ENCODE data around the gene MRPL19.

Gene MRPL19

DNA sequence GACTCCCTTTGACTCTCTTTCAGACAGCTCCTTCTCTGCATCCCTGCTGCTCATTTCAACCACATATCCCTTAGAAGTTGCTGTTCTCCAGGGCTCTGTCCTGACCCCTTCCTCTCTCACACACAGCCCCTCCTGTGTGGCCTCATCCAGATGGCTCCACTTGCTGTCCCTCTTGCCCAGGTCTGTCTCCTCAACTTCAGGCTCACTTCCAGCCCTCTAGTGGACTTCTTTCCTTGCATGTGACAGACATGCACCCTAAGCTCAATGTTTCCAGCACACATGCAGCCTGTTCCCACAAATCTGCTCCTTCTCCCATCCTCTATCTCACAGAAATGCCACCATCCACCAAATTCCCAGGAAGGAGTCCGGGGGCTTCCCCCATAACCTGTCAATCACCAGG, 9.0 kb upstream of the MRPL19 start:
- TF ChIP-seq CTCF (IDR thresholded peaks at IDR 0.05; ENCODE audit: insufficient read depth, low read length, poor library complexity, severe bottlenecking) (no peak), EZH2phosphoT487 (conservative IDR thresholded peaks at IDR 0.05; ENCODE audit: low read length) (no peak)
- Histone ChIP-seq H3K9me3 (ENCODE audit: insufficient read depth, low read length) (no peaks in the 10 kb centered on the region), H3F3A (ENCODE audit: insufficient read depth) (no peaks in the 10 kb centered on the region), H2AFZ (ENCODE audit: low read depth, low read length, severe bottlenecking) (no peak overlapping the region), H3K9me2 (replicated peaks; ENCODE audit: insufficient read depth, low read length) (no peaks in the 10 kb centered on the region), H3K4me2 (ENCODE audit: low read depth, low read length, poor library complexity, severe bottlenecking) (no peak overlapping the region), H3K4me3 (ENCODE audit: insufficient read depth, low read length, poor library complexity, severe bottlenecking) (no peak overlapping the region), H4K20me1 (ENCODE audit: low read depth, low read length) (no peaks in the 10 kb centered on the region), H3K36me3 (ENCODE audit: low read length) (no peaks in the 10 kb centered on the region), H3K27me3 (ENCODE audit: low read length) (no peaks in the 10 kb centered on the region), H3K27ac (ENCODE audit: low read depth, low read length) (no peak overlapping the region), H3K9ac (ENCODE audit: low read length) (no peak overlapping the region), H3K79me2 (ENCODE audit: insufficient read depth, low read length) (no peaks in the 10 kb centered on the region)

DNA sequence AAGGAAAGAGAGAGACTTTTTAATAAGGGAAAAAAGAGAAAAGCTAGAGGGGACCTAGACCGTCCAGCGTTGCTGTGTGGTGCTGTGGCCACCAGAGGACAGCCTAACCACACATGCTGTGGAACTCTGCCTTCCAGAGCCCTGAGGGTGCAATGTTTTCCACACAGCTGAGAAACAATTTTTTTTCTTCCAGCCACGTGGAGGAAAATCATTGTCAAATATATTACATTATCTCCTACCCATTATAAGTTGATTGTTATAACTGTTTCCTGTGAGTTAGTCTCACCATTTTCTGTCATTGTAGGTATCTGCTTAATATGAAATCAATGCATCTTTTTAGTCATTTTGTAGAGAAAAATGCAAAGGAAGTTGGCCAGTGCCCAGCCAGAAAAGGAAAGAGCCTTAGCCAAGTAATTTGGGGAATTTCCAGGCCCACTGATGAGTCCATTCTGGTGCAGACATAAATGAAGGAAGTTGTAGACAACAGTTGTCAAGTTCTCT, 5.9 kb upstream of the MRPL19 start:
- TF ChIP-seq CTCF (IDR thresholded peaks at IDR 0.05; ENCODE audit: insufficient read depth, low read length, poor library complexity, severe bottlenecking) (peak; percentile 90), EZH2phosphoT487 (conservative IDR thresholded peaks at IDR 0.05; ENCODE audit: low read length) (no peak)
- no peak overlapping the region for H3K4me2 ChIP-seq (ENCODE audit: low read depth, low read length, poor library complexity, severe bottlenecking)
- H3K27ac ChIP-seq (ENCODE audit: low read depth, low read length) = no peak overlapping the region

DNA sequence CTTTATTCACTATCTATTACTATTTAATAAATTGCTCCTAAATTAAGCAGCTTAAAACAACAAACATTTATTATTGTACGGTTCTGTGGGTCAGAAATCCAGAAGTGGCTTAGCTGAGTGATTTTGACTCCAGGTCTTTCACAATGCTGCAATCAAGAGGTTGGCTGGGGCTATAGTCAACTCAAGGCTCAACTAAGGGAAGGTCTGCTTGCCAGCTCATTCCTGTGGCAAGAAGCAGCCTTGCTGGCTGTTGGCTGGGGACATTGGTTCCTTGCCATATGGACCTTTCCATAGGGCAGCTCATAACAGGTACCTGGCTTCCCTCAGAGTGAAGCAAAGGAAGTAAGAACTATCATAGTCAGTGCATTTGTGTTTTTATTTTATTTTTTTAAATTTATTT, 5.0 kb upstream of the MRPL19 start:
- Histone ChIP-seq H3K36me3 (ENCODE audit: low read length) (no peaks in the 10 kb centered on the region), H3K79me2 (ENCODE audit: insufficient read depth, low read length) (no peaks in the 10 kb centered on the region), H3K27me3 (ENCODE audit: low read length) (no peaks in the 10 kb centered on the region), H2AFZ (ENCODE audit: low read depth, low read length, severe bottlenecking) (no peak overlapping the region), H3K9ac (ENCODE audit: low read length) (no peak overlapping the region), H3K9me3 (ENCODE audit: insufficient read depth, low read length) (no peaks in the 10 kb centered on the region), H3K9me2 (replicated peaks; ENCODE audit: insufficient read depth, low read length) (no peaks in the 10 kb centered on the region), H3F3A (ENCODE audit: insufficient read depth) (no peaks in the 10 kb centered on the region), H4K20me1 (ENCODE audit: low read depth, low read length) (no peaks in the 10 kb centered on the region), H3K27ac (ENCODE audit: low read depth, low read length) (no peak overlapping the region), H3K4me2 (ENCODE audit: low read depth, low read length, poor library complexity, severe bottlenecking) (no peak overlapping the region), H3K4me3 (ENCODE audit: insufficient read depth, low read length, poor library complexity, severe bottlenecking) (no peak overlapping the region)
- no peak for TF ChIP-seq CTCF (IDR thresholded peaks at IDR 0.05; ENCODE audit: insufficient read depth, low read length, poor library complexity, severe bottlenecking)
- no peak for TF ChIP-seq EZH2phosphoT487 (conservative IDR thresholded peaks at IDR 0.05; ENCODE audit: low read length)

More for the DNA sequence above, 5.9 kb upstream of the MRPL19 start:
- no peaks in the 10 kb centered on the region for H3F3A ChIP-seq (ENCODE audit: insufficient read depth)
- no peak overlapping the region for H3K4me3 ChIP-seq (ENCODE audit: insufficient read depth, low read length, poor library complexity, severe bottlenecking)
- no peak overlapping the region for H3K9ac ChIP-seq (ENCODE audit: low read length)
- H3K27me3 ChIP-seq (ENCODE audit: low read length) = no peaks in the 10 kb centered on the region
- H3K9me3 ChIP-seq (ENCODE audit: insufficient read depth, low read length) = no peaks in the 10 kb centered on the region
- H3K9me2 ChIP-seq (replicated peaks; ENCODE audit: insufficient read depth, low read length) = no peaks in the 10 kb centered on the region
- no peaks in the 10 kb centered on the region for H3K36me3 ChIP-seq (ENCODE audit: low read length)
- H2AFZ ChIP-seq (ENCODE audit: low read depth, low read length, severe bottlenecking) = no peak overlapping the region
- no peaks in the 10 kb centered on the region for H4K20me1 ChIP-seq (ENCODE audit: low read depth, low read length)
- H3K79me2 ChIP-seq (ENCODE audit: insufficient read depth, low read length) = no peaks in the 10 kb centered on the region
